CD14-positive monocyte (primary cell): Measurements from ENCODE around the gene GLDC. TPM values are rescaled to one million over a fixed set of nuclear protein-coding genes. Genes with fewer than 3 reads are reported as not detected.

Experiments used
- DNase-seq, 3 donors: peaks; one replicate each; pipeline ENCODE4 v3.0.0-alpha.2; 2011 to 2022
- H2AFZ ChIP-seq: 2 replicates; pipeline ENCODE4 v1.6.0; 2012; ENCODE audit warnings: mild to moderate bottlenecking, low read depth, low read length, inconsistent platforms; ENCODE audit not compliant: insufficient read depth, poor library complexity, severe bottlenecking
- H3K27ac ChIP-seq, 2 donors: 1 replicate in 1 of 2; 2 replicates in 1 of 2; pipeline ENCODE4 v1.5.1; 2012 to 2013; ENCODE audit warnings: low read length in 2 of 2, control low read depth in 1 of 2, inconsistent platforms in 1 of 2, low read depth in 1 of 2, mild to moderate bottlenecking in 1 of 2
- H3K27me3 ChIP-seq, 2 donors: one replicate each; pipeline versions ENCODE4 v1.6.0 to v1.6.1; 2011 to 2013; ENCODE audit warnings: low read length in 2 of 2; ENCODE audit not compliant: control insufficient read depth in 2 of 2, insufficient read depth in 2 of 2
- H3K36me3 ChIP-seq, 2 donors: replicated peaks in 1 of 2; 1 replicate in 1 of 2; 2 replicates in 1 of 2; pipeline versions ENCODE4 v1.5.1 to v1.6.1; 2012 to 2013; ENCODE audit warnings: low read length in 2 of 2, control low read depth in 1 of 2, inconsistent platforms in 1 of 2, mild to moderate bottlenecking in 1 of 2; ENCODE audit not compliant: insufficient read depth in 2 of 2, control insufficient read depth in 1 of 2
- H3K4me1 ChIP-seq, 2 donors: 1 replicate in 1 of 2; 2 replicates in 1 of 2; pipeline versions ENCODE4 v1.5.1 to v1.6.1; 2012 to 2013; ENCODE audit warnings: low read length in 2 of 2, control low read depth in 1 of 2, inconsistent platforms in 1 of 2, mild to moderate bottlenecking in 1 of 2, moderate library complexity in 1 of 2; ENCODE audit not compliant: insufficient read depth in 2 of 2, control insufficient read depth in 1 of 2
- H3K4me2 ChIP-seq: replicated peaks from 2 replicates; pipeline ENCODE3; 2012; ENCODE audit warnings: low read length, moderate library complexity, mild to moderate bottlenecking; ENCODE audit not compliant: poor library complexity, severe bottlenecking; ENCODE audit errors: extremely low read depth
- H3K4me3 ChIP-seq, 3 experiments: fragments of 200-600 bp in 1 of 3; sonication (generic) in 1 of 3; replicated peaks in 1 of 3; 1 replicate in 2 of 3; 2 replicates in 1 of 3; pipeline ENCODE4 v1.5.1; 2011 to 2013; ENCODE audit warnings: low read length in 3 of 3, mild to moderate bottlenecking in 3 of 3, control low read depth in 2 of 3, low read depth in 2 of 3, inconsistent platforms in 1 of 3, moderate library complexity in 1 of 3
- H3K79me2 ChIP-seq: 2 replicates; pipeline ENCODE4 v1.6.0; 2012; ENCODE audit warnings: mild to moderate bottlenecking, control low read depth, inconsistent platforms, low read length, moderate library complexity; ENCODE audit not compliant: insufficient read depth
- H3K9ac ChIP-seq: 2 replicates; pipeline ENCODE4 v1.6.0; 2017; ENCODE audit warnings: low read length, mild to moderate bottlenecking; ENCODE audit not compliant: insufficient read depth, poor library complexity, severe bottlenecking
- H3K9me3 ChIP-seq, 2 donors: replicated peaks in 1 of 2; 1 replicate in 1 of 2; 2 replicates in 1 of 2; pipeline versions ENCODE4 v1.5.1 to v1.6.1; 2012 to 2013; ENCODE audit warnings: low read length in 2 of 2, control low read depth in 1 of 2; ENCODE audit not compliant: control insufficient read depth in 1 of 2, insufficient read depth in 1 of 2
- H4K20me1 ChIP-seq: 2 replicates; pipeline ENCODE4 v1.6.0; 2012; ENCODE audit warnings: mild to moderate bottlenecking, low read length, control low read depth, moderate library complexity; ENCODE audit not compliant: insufficient read depth
- H3K27ac Mint-ChIP-seq, 7 donors: one replicate each; pipeline ENCODE4 v1.8.0; 2020; ENCODE audit warnings: mild to moderate bottlenecking in 7 of 7, mixed read lengths in 7 of 7, moderate library complexity in 6 of 7, inconsistent platforms in 2 of 7
- H3K27me3 Mint-ChIP-seq, 3 donors: one replicate each; pipeline ENCODE4 v1.8.0; 2021 to 2022; ENCODE audit warnings: low read depth in 3 of 3, mild to moderate bottlenecking in 3 of 3, mixed read lengths in 3 of 3, moderate library complexity in 3 of 3, inconsistent platforms in 1 of 3
- H3K36me3 Mint-ChIP-seq, 2 donors: one replicate each; pipeline ENCODE4 v1.8.0; 2020; ENCODE audit warnings: mixed read lengths in 2 of 2, inconsistent platforms in 1 of 2, mild to moderate bottlenecking in 1 of 2
- H3K4me1 Mint-ChIP-seq: one replicate; pipeline ENCODE4 v1.8.0; 2020; ENCODE audit warnings: mild to moderate bottlenecking, mixed read lengths
- H3K4me3 Mint-ChIP-seq, 2 donors: one replicate each; pipeline ENCODE4 v1.8.0; 2020; ENCODE audit warnings: mild to moderate bottlenecking in 2 of 2, mixed read lengths in 2 of 2, moderate library complexity in 1 of 2
- H3K9me3 Mint-ChIP-seq, 7 donors: one replicate each; pipeline ENCODE4 v1.8.0; 2020 to 2022; ENCODE audit warnings: mixed read lengths in 7 of 7, mild to moderate bottlenecking in 6 of 7, moderate library complexity in 6 of 7, inconsistent platforms in 2 of 7
- WGBS: methylation state at CpG from one replicate; pipeline ENCODE4 v1.1.5; 2013; ENCODE audit warnings: missing lambda C conversion rate; ENCODE audit not compliant: insufficient coverage; 5-methylcytosine and 5-hydroxymethylcytosine counted together
- intact Hi-C, 2 donors: fragments of 100-400 bp; cut with micrococcal nuclease; formaldehyde crosslinking; loops; one replicate each; pipeline versions ENCODE4 v1.15.0 to v1.15.1; 2023
- polyA plus RNA-seq, 3 donors: library from polyadenylated mRNA; depleted of rRNA in 1 of 3; unstranded in 2 of 3; stranded (reverse) in 1 of 3; fragments of 300-500 nt in 2 of 3; fragments of >200 nt in 1 of 3; fragmentation: Illumina TruSeq in 2 of 3; gene quantifications; 1 replicate in 2 of 3; 2 replicates in 1 of 3; pipeline ENCODE4 v1.2.3, GENCODE V29; 2012 to 2021
- TF ChIP-seq, protein P1 (sequence below): fragments of 200-600 bp; IDR thresholded peaks from one replicate; pipeline ENCODE4 v1.8.0; 2022; ENCODE audit warnings: antibody characterized with exemption, mild to moderate bottlenecking

GLDC gene
- polyA plus RNA-seq, 3 donors: not detected

DNA sequence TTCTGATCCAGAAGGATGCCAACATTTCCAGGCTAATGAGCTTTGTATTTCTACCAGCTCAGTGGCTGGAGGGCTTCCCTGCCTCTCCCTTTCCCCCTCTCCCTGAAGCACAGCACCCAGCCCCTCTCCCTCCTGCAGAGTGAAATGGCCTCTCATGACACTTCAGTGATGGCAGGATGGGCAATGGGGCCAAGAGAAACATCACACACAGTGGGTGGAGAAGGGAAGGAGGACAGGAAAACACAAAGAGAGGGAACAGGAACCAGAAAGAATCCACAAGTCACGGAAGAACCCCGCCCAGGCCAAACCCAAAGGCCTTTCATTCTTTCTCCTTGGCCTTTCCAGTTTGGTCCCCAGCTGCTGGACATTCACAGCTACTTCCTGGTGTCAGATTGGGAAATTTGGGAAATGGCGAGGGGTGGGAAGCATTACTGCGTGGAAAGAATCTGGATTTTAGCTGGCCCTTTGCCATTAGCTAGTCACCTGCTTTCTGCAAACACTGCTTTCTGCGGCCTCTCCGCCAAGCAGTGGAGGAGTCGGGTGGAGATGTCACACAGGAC, 82.6 kb downstream of the GLDC start:
- H3K79me2 ChIP-seq: no peaks in the 10 kb centered on the region
- H4K20me1 ChIP-seq: no peaks in the 10 kb centered on the region
- H3K4me3 ChIP-seq: no peak overlapping the region
- intact Hi-C loops: no loop called here
- H3K4me3 Mint-ChIP-seq: no peak overlapping the region
- peaks cover 40% of the 10 kb centered on the region for H3K4me1 Mint-ChIP-seq
- peaks cover 0 to under 1% (median 0%) of the 10 kb centered on the region in 7 donors for H3K9me3 Mint-ChIP-seq
- H3K27ac Mint-ChIP-seq: peak overlapping the region in 1 of 7 donors; percentile 80
- H3K9me3 ChIP-seq: no peaks in the 10 kb centered on the region
- TF ChIP-seq, protein P1, sequence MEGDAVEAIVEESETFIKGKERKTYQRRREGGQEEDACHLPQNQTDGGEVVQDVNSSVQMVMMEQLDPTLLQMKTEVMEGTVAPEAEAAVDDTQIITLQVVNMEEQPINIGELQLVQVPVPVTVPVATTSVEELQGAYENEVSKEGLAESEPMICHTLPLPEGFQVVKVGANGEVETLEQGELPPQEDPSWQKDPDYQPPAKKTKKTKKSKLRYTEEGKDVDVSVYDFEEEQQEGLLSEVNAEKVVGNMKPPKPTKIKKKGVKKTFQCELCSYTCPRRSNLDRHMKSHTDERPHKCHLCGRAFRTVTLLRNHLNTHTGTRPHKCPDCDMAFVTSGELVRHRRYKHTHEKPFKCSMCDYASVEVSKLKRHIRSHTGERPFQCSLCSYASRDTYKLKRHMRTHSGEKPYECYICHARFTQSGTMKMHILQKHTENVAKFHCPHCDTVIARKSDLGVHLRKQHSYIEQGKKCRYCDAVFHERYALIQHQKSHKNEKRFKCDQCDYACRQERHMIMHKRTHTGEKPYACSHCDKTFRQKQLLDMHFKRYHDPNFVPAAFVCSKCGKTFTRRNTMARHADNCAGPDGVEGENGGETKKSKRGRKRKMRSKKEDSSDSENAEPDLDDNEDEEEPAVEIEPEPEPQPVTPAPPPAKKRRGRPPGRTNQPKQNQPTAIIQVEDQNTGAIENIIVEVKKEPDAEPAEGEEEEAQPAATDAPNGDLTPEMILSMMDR: no peak
- no peaks in the 10 kb centered on the region for H3K36me3 Mint-ChIP-seq
- peaks cover 0 to 1% (median 1%) of the 10 kb centered on the region in 3 donors for H3K27me3 Mint-ChIP-seq
- no peak overlapping the region for H3K4me2 ChIP-seq
- peaks cover 15 to 36% of the 10 kb centered on the region in 2 donors for H3K4me1 ChIP-seq
- no peaks in the 10 kb centered on the region for H3K36me3 ChIP-seq
- 71% methylated on average over 6 of the region's 7 CpGs for WGBS
- no peak for DNase-seq
- H3K9ac ChIP-seq: no peak overlapping the region
- H3K27ac ChIP-seq: no peak overlapping the region
- H2AFZ ChIP-seq: peak overlapping the region; percentile 46
- no peaks in the 10 kb centered on the region for H3K27me3 ChIP-seq

DNA sequence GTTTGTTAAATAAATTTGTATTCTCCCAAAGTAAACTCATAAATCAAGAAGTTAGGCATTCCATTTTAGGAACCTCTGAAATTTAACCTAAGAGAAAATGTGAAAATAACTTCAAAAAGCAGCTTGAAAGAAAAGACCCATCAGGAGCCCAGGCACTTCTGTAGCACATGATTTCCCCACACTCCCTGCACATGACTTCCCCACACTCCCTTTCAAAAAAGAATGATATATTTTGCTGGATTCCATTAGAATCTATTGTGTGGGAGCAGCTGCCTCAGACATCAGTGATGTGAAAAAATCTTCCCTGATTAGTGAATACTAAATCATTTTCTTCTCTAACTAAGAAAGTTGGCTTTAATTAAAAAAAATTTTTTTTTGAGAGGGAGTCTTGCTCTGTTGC, 83.3 kb downstream of the GLDC start:
- H3K4me2 ChIP-seq: no peak overlapping the region
- no peaks in the 10 kb centered on the region for H3K27me3 ChIP-seq
- no peak for DNase-seq
- H3K4me3 ChIP-seq: no peak overlapping the region
- no peak overlapping the region for H3K9ac ChIP-seq
- H3K36me3 ChIP-seq: no peaks in the 10 kb centered on the region
- intact Hi-C loops: no loop called here
- H3K36me3 Mint-ChIP-seq: no peaks in the 10 kb centered on the region
- TF ChIP-seq, protein P1: no peak
- no peak overlapping the region for H3K27ac ChIP-seq
- peaks cover 15 to 36% of the 10 kb centered on the region in 2 donors for H3K4me1 ChIP-seq
- H3K4me3 Mint-ChIP-seq: no peak overlapping the region
- H3K79me2 ChIP-seq: no peaks in the 10 kb centered on the region
- no peaks in the 10 kb centered on the region for H4K20me1 ChIP-seq
- H3K9me3 Mint-ChIP-seq: peaks cover 0 to 2% (median 0%) of the 10 kb centered on the region in 7 donors
- no peak overlapping the region for H2AFZ ChIP-seq
- H3K9me3 ChIP-seq: no peaks in the 10 kb centered on the region
- H3K27ac Mint-ChIP-seq: no peak overlapping the region
- H3K4me1 Mint-ChIP-seq: peaks cover 35% of the 10 kb centered on the region
- H3K27me3 Mint-ChIP-seq: peaks cover 0 to 5% (median 2%) of the 10 kb centered on the region in 3 donors
